Mucosa of gallbladder (tissue), 1 donor: Measurements from ENCODE around the gene BRD7. TPM values are rescaled to one million over a fixed set of nuclear protein-coding genes. Genes with fewer than 3 reads are reported as not detected.

Experiments used
- DNase-seq: peaks from one replicate; pipeline ENCODE4 v3.0.0-alpha.2; 2020; ENCODE audit warnings: low spot score
- total RNA-seq: library from RNA; stranded (reverse); gene quantifications from one replicate; pipeline ENCODE4 v1.2.1, GENCODE V29; 2021
- donor health status: DM: no; HTN: no; CAD: no.

BRD7 gene
- total RNA-seq, 1 donor from 2014 or later: 59.1 TPM

DNA sequence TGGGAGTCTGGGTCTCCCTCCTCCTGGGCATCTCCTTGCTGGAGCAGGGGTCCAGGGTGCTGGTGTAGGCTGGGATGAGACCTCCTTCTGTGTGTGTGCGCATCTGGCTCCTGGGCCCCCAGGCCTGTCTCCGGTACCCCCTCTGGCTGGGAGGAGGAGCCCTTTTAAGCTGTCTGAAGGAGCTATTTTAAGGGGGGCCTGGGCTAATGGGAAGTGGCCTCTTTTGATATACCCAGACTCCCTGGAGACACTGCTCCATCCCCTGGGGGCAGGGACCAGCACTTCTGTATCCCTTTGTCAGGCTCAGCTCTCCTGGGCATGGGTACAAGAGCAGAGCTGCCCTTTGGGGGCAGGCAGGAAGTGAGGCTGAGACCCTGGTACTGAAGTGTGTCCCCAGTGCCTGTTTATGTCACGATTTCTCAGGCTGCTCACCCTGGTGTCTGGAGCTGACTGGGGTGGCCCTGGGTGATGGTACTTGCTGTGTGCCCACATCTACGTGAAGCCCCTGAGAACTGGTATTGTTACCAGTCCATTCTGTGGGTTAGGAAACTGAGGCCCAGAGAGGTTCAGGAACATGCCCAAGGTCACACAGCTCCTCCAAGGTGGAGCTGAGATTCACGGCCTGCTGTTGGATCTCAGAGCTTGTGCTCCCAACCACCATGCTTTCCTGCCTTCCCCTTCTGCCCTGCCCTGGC is 96.0 kb downstream of the BRD7 start:
- no peak for DNase-seq

DNA sequence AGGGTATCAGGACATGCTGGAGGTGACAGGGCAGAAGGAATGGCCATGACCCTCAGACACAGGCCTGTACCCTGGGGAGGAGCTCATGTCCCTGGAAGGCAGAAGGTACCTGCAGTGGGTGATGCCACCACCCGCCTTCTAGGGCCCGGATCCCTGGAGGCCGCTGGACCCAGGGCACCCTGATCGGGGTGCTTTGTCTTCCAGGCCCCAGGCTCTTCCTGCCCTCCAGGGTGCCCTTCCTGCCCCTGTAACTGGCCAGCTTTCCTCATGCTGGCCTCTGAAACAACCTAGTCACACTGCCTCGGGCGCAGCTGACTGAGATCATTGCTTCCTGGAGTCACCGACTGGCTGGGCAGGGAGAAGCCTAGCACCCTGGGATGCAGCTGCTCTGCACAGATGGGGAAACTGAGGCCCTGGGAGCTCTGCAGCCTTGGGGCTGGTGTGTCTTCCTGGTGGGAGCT is 96.6 kb downstream of the BRD7 start:
- no peak for DNase-seq

DNA sequence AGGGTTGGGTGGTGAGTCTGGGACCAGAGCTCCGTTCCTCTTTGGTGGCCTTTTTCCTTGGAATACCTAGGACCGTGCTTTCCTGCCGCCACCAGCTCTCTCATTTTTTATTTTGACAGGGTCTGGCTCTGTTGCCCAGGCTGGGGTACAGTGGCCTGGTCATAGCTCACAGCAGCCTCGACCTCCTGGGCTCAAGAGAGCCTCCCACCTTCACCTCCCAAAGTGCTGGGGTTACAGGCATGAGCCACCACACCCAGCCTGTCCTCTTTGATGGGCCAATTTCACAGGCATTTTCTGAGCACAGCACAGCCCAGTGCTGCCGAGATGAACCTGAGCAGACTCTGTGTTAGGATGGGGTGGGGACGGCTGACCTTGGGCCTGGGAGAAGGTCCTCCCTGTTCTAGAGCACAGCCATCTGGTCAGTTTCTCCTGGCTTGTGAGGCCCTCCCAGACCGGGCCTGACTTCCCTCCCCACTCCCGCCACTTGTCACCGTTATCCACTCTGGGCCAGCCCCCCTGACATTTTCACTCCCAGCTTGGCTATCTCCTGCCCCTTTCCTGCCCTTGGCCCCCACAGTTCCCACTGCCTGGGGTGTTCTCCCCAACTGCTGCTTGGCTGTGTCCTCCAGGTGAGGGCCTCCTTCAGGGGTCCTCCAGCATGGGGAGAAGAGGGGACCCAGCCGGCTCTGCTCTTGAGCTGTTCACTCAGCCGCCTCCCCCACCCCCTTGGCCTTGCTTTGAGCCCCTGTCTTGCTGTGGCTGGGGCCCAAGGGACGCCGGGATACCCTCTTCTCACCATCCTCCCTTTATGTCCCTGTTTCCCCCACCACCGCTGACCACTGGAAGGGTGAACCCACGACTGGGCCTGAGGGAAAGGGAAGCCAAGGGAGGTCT is 97.4 kb downstream of the BRD7 start:
- DNase-seq: no peak

DNA sequence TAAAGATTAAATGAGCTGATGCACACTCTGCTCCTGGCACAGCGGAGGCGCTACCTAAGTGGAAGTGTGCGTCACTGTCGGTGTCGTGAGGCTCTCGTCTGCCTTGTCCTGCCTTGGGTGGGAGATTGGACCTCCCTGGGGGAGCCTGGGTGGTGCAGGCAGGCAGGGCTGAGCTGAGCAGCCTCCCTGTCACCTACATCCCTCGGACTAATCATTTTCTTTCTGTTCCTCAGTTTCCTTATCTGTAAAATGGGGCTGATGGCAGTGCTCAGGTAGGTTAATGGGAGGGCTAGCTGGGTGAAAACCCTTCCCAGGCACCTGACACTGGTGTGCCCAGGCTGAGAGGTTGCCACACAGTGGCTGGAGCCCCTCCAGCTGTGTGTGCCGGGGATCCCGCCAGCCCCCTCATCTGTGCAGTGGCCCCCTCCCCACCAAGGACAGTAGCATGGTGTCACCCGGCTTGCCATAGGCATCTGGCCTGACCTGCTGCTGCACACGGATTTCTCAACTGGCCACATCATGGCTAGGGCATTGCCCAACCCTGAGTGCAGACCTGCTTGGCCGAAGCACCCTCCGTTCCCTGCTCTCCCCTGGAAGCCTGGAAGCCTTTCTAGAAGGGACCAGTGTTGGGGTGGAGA is 98.2 kb downstream of the BRD7 start:
- DNase-seq: no peak

DNA sequence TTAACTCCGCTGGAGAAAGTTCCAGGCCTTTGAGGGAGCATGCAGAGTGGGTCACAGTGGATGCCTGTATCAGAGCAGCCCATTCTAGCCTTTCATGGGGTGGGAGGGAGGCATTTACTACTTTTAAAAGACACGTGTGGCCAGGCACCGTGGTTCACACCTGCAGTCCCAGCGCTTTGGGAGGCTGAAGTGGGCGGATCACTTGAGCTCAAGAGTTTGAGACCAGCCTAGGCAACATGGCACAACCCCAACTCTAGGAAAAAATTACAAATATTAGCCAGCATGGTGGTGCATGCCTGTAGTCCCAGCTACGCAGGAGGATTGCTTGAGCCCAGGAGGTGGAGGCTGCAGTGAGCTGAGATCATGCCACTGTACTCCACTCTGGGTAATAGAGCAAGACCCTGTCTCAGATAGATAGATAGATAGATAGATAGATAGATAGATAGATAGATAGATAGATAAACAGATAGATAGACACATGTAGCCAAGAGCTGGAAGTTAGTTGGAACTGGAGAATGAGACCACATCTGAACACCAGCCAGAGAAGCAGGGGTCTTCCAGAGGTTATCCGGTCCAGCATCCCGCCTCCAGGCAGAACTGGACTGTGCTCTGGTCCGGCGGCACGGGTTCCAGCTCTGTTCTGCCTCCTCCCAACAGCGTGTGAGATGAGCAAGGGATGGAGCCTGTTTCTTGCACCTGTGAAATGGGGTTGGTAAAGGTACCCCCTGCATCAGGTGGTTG is 98.8 kb downstream of the BRD7 start:
- no peak for DNase-seq

DNA sequence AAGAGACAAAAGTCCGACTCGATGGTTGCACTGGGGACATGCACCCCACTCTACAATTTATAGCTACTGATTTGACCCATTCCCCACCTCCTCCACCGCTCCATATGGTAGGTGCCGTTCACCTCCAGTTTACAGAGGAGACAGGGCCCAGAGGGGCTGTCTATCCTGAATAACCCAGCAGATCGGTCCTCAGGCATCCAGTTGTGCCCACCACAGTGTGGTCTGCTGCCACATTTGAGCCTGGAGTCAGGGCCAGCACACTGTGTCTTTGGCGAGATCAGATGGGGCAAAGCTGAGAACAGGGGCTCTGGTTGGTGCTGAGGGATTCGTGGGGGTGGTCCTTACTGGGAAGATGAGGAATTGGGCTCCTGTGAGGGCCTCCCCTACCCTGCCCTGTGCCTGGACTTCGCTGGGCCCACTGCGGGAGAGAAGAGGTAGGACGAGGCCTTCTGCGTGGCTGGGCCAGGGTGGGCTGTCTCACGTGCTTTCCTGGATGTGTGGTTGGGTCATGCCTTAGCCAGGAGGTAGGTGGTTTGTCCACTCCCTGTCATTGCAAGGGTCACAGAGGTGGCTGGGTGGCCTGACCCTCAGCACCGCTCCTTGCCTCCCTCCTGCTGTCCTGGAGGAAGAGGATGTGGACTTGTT is 99.6 kb downstream of the BRD7 start:
- DNase-seq: no peak

DNA sequence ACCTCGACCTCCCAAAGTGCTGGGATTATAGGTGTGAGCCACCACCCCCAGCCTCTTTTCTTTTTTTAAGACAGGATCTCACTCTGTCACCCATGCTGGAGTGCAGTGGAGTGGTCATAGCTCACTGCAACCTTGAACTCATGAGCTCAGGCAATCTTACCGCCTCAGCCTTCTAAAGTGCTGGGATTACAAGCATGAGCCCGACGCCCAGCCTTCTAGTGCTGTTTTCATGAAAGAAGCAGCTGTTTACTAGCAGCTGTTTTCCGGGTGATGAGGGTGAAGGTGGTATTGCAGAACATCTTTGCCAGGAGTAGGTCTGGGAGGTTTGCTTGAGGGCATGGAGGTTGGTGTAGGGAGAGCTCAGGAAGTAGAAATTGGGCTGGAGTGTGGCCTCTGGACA is 100.4 kb downstream of the BRD7 start:
- no peak for DNase-seq

DNA sequence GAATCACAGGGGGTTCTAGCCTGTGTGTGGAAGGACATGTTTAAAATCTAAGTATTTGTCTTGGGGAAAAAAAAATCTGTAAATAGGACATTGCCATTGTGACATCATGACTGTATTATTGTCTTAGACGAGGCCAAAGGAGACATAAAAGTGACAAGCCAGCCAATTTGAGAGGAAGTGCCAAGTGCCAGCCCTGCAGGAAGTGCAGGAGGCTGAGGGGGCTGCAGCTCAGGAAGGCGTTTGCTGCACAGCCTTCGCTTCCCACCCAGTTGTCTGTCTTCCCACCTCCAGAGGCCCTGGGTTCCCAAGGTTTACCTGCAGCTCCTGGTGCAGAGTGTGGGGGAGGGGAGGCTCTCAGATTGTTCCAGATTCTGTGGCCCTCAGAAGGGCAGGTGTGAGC is 101.1 kb downstream of the BRD7 start:
- DNase-seq: no peak

DNA sequence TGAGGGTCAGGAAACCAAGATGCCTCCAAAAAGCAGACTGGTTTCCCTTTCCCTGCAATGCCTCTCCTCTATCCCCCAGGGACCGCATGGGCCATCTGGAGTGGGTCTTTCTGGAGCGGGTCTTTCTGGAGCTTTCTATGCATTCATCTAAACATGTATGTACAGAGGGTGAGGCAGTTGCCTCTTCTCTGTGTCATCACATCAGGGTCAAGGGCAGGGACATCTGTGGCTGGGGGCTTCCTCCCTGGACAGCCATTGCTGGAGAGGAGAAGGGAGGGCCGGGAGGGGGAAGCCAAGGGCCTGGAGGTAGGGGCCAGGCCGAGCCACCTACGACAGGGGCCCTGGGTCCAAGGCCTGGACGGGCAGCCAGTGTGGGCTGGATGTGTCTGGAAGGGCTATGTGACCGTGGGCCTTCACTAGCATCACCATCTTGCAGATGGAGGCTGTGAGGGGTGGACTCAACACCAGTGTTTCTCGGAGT is 101.6 kb downstream of the BRD7 start:
- no peak for DNase-seq

DNA sequence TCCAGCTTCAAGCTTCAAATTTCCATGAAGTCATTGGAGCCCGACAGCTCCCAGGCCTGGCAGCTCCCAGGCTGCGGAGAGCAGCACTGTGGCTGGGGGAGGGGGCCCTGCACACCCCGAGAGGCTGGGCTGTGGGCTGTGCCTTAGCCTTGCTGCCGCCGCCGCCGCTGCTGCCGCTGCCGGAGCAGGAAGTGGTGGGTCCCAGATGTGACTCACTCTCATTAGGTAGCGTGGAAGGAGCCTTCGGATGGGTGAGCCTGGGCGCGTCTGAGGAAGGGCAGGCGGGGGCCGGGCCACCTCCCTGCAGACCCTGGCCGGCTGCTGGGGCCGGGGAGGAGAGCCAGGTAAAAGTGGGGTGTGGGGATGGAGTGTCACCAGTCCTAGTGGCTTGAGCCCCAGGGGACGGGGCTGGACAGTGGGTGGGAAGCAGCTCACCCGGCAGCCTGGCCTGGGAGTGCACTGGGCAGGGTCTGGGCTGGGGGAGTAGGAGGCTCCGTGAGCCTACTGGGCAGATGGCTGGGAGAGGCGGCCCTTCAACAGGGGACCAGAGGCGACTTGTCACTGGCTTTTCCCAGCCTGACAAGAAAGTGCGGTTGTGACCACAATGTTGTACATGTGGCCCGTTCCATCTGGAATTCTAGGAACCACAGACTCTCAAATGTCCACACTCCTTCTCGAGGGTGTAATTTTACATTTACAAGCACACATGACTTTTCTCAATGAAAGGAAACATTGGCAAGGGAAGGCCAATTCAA is 102.3 kb downstream of the BRD7 start, which contains the start of gene ADCY7:
ADCY7 (plus strand) TSS at position 215 of the 755 bp plus-strand sequence. CDS start 21,629 bp downstream, outside the sequence.
- DNase-seq: peak; percentile 62

Other genes starting within 250 kb of the BRD7 start
- 13.3 TPM for gene TENT4B, start 215.7 kb downstream of the BRD7 start, total RNA-seq
- gene ADCY7, start 102.4 kb downstream of the BRD7 start, total RNA-seq: 46.0 TPM
- gene NKD1, start 179.4 kb upstream of the BRD7 start, total RNA-seq: 32.0 TPM